ENCODE measurements around the gene PRUNE2. TPM values are rescaled to one million over a fixed set of nuclear protein-coding genes. Genes with fewer than 3 reads are reported as not detected.

Gene PRUNE2
- polyA plus RNA-seq, 1 donor (not counting 4 experiments of a cell fraction or from before 2014, with no cell fraction given): 0.41 TPM

- Histone ChIP-seq H3K36me3 (ENCODE audit: control insufficient read depth in 2 of 2, extremely low read depth in 1 of 2, insufficient read depth in 2 of 2, low read length in 2 of 2) (no peaks in the 10 kb centered on the region), H3K9me3 (ENCODE audit: control insufficient read depth, low read depth, low read length) (no peaks in the 10 kb centered on the region), H2AFZ (ENCODE audit: control insufficient read depth, low read length) (no peak overlapping the region), H3K79me2 (ENCODE audit: control insufficient read depth, insufficient read depth, low read length) (no peaks in the 10 kb centered on the region), H3K4me2 (ENCODE audit: control insufficient read depth, extremely low read depth, insufficient read depth, low read depth, low read length) (no peak overlapping the region), H4K20me1 (ENCODE audit: control insufficient read depth, extremely low read depth, insufficient read depth, low read length) (no peaks in the 10 kb centered on the region), H3K4me1 (ENCODE audit: control insufficient read depth, extremely low read depth, insufficient read depth, low read length) (no peaks in the 10 kb centered on the region), H3K4me3 (ENCODE audit: control insufficient read depth in 2 of 3, extremely low read depth in 1 of 3, insufficient read depth in 2 of 3, low read depth in 1 of 3, low read length in 3 of 3) (no peak overlapping the region), H3K27ac (ENCODE audit: control insufficient read depth, insufficient read depth, low read length) (no peak overlapping the region), H3K27me3 (ENCODE audit: control insufficient read depth, extremely low read depth, insufficient read depth, low read length) (no peaks in the 10 kb centered on the region), H3K9ac (ENCODE audit: control insufficient read depth, extremely low read depth, insufficient read depth, low read length) (no peak overlapping the region), H3K9me1 (ENCODE audit: control insufficient read depth, extremely low read depth, insufficient read depth, low read length) (no peaks in the 10 kb centered on the region)
- dilution Hi-C loops (cut with MboI; ENCODE audit: extremely low pct_ligation_motif_present, low sequenced_read_pairs): no loop called here
- DNase-seq (ENCODE audit: low read depth, low spot score): no peak
- TF ChIP-seq EZH2 (IDR thresholded peaks at IDR 0.05; ENCODE audit: low read length) (no peak), CTCF (optimal IDR thresholded peaks at IDR 0.05 in 1 of 3, IDR thresholded peaks at IDR 0.05 in 1 of 3, conservative IDR thresholded peaks at IDR 0.05 in 1 of 3; ENCODE audit: extremely low read depth in 1 of 3, insufficient read depth in 2 of 3, low read length in 3 of 3) (no peak)
- FAIRE-seq: no peak
Observed at GRCh38 chr9:76618762-76619161, 287.2 kb downstream of the PRUNE2 start.

GRCh38 chr9:76617497-76618175 lies 288.3 kb downstream of the PRUNE2 start:
- H3K4me3 ChIP-seq (ENCODE audit: control insufficient read depth in 2 of 3, extremely low read depth in 1 of 3, insufficient read depth in 2 of 3, low read depth in 1 of 3, low read length in 3 of 3): no peak overlapping the region
- no peak overlapping the region for H3K4me2 ChIP-seq (ENCODE audit: control insufficient read depth, extremely low read depth, insufficient read depth, low read depth, low read length)
- no peak for DNase-seq (ENCODE audit: low read depth, low spot score)
- TF ChIP-seq EZH2 (IDR thresholded peaks at IDR 0.05; ENCODE audit: low read length): no peak
- TF ChIP-seq CTCF (optimal IDR thresholded peaks at IDR 0.05 in 1 of 3, IDR thresholded peaks at IDR 0.05 in 1 of 3, conservative IDR thresholded peaks at IDR 0.05 in 1 of 3; ENCODE audit: extremely low read depth in 1 of 3, insufficient read depth in 2 of 3, low read length in 3 of 3): no peak
- H3K27me3 ChIP-seq (ENCODE audit: control insufficient read depth, extremely low read depth, insufficient read depth, low read length): no peaks in the 10 kb centered on the region
- no peak overlapping the region for H2AFZ ChIP-seq (ENCODE audit: control insufficient read depth, low read length)
- H3K79me2 ChIP-seq (ENCODE audit: control insufficient read depth, insufficient read depth, low read length): no peaks in the 10 kb centered on the region
- no peak overlapping the region for H3K9ac ChIP-seq (ENCODE audit: control insufficient read depth, extremely low read depth, insufficient read depth, low read length)
- H3K9me3 ChIP-seq (ENCODE audit: control insufficient read depth, low read depth, low read length): no peaks in the 10 kb centered on the region
- dilution Hi-C loops (cut with MboI; ENCODE audit: extremely low pct_ligation_motif_present, low sequenced_read_pairs): no loop called here
- no peak overlapping the region for H3K27ac ChIP-seq (ENCODE audit: control insufficient read depth, insufficient read depth, low read length)
- no peak for FAIRE-seq
- no peaks in the 10 kb centered on the region for H3K4me1 ChIP-seq (ENCODE audit: control insufficient read depth, extremely low read depth, insufficient read depth, low read length)
- H3K9me1 ChIP-seq (ENCODE audit: control insufficient read depth, extremely low read depth, insufficient read depth, low read length): no peaks in the 10 kb centered on the region
- no peaks in the 10 kb centered on the region for H3K36me3 ChIP-seq (ENCODE audit: control insufficient read depth in 2 of 2, extremely low read depth in 1 of 2, insufficient read depth in 2 of 2, low read length in 2 of 2)
- no peaks in the 10 kb centered on the region for H4K20me1 ChIP-seq (ENCODE audit: control insufficient read depth, extremely low read depth, insufficient read depth, low read length)

Measured in keratinocyte (primary cell).